Gastrocnemius medialis (tissue), 4 donors: ENCODE data around the gene NR0B2. TPM values are rescaled to one million over a fixed set of nuclear protein-coding genes. Genes with fewer than 3 reads are reported as not detected.

Source experiments
- ATAC-seq, 2 donors: fragments of 150-250 bp; one replicate each; pipeline ENCODE4 v1.9.1; 2016
- DNase-seq, 2 donors: peaks; one replicate each; pipeline ENCODE4 v3.0.0-alpha.2; 2019
- H3K27ac ChIP-seq, 4 donors: fragments of 200-600 bp; sonication (generic); 1 replicate in 1 of 4; 2 replicates in 3 of 4; pipeline ENCODE4 v1.5.1; 2016 to 2018; ENCODE audit warnings: mild to moderate bottlenecking in 2 of 4, moderate library complexity in 1 of 4
- H3K27me3 ChIP-seq, 3 donors: fragments of 200-600 bp; sonication (generic) in 2 of 3; 1 replicate in 1 of 3; 2 replicates in 2 of 3; pipeline versions ENCODE4 v1.5.1 to v1.6.0; 2016 to 2019; ENCODE audit warnings: mild to moderate bottlenecking in 1 of 3, moderate library complexity in 1 of 3
- H3K36me3 ChIP-seq, 2 donors: fragments of 200-600 bp; sonication (generic) in 1 of 2; one replicate each; pipeline ENCODE4 v1.5.1; 2017 to 2018
- H3K4me1 ChIP-seq, 2 donors: fragments of 200-600 bp; sonication (generic) in 1 of 2; one replicate each; pipeline ENCODE4 v1.5.1; 2016 to 2017; ENCODE audit warnings: mild to moderate bottlenecking in 2 of 2
- H3K4me3 ChIP-seq, 4 donors: fragments of 200-600 bp; sonication (generic) in 3 of 4; 1 replicate in 1 of 4; 2 replicates in 3 of 4; pipeline ENCODE4 v1.5.1; 2016 to 2019; ENCODE audit warnings: mild to moderate bottlenecking in 2 of 4
- H3K9me3 ChIP-seq, 3 donors: fragments of 200-600 bp; sonication (generic) in 2 of 3; 1 replicate in 1 of 3; 2 replicates in 2 of 3; pipeline ENCODE4 v1.5.1; 2016 to 2019
- POLR2A ChIP-seq, 2 donors: fragments of 450-650 bp; IDR thresholded peaks; one replicate each; pipeline ENCODE4 v1.6.1; 2017; ENCODE audit warnings: antibody characterized with exemption in 2 of 2, mild to moderate bottlenecking in 2 of 2, moderate library complexity in 2 of 2
- in situ Hi-C, 4 donors: fragments of 200-750 bp; cut with MboI; loops; one replicate each; pipeline versions ENCODE4 v1.15.0 to v1.8.0; 2017; ENCODE audit warnings: low sequenced_read_pairs in 4 of 4
- intact Hi-C: fragments of 100-400 bp; cut with DNase I; formaldehyde crosslinking; loops from one replicate; pipeline ENCODE4 v1.15.1; 2023; ENCODE audit warnings: low total_unique reads
- total RNA-seq, 4 donors: library from RNA; depleted of rRNA; stranded (reverse); fragments of >200 nt; gene quantifications; one replicate each; pipeline versions ENCODE4 v1.1.0 to v1.2.3, GENCODE V29; 2016
- TF ChIP-seq, protein P1 (sequence below), 5 experiments: fragments of 450-650 bp in 3 of 5; fragments of 200-600 bp in 2 of 5; sonication (generic) in 2 of 5; IDR thresholded peaks in 4 of 5; conservative IDR thresholded peaks in 1 of 5; 1 replicate in 4 of 5; 2 replicates in 1 of 5; pipeline ENCODE4 v1.5.1; 2016 to 2019; ENCODE audit warnings: antibody characterized with exemption in 5 of 5, mild to moderate bottlenecking in 3 of 5, moderate library complexity in 3 of 5

NR0B2 gene
- total RNA-seq, 4 donors from 2014 or later, result 0.31 TPM; not detected in 3

DNA sequence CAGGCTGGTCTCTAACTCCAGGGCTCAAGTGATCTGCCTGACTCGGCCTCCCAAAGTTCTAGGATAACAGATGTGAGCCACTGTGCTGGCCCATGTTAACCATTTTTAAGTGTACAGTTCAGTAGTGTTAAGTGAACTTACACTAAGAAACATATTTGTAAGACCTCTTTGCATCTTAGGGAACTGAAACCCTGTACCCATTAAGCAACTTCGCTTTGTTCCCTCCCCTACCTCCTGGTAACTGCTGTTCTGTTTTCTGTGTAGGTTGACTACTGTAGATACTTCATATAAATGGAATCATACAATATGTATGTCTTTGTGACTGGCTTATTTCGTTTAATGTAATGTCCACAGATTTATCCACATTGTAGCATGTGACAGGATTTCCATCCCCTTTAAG is 18.8 kb upstream of the NR0B2 start:
- no peak for DNase-seq
- Histone ChIP-seq H3K4me1 (no peaks in the 10 kb centered on the region), H3K27ac (no peak overlapping the region), H3K27me3 (no peaks in the 10 kb centered on the region), H3K4me3 (no peak overlapping the region), H3K9me3 (no peaks in the 10 kb centered on the region), H3K36me3 (peaks cover 2 to 36% of the 10 kb centered on the region in 2 donors)
- intact Hi-C loops, result no loop called here
- TF ChIP-seq POLR2A (IDR thresholded peaks at IDR 0.05), result no peak
- TF ChIP-seq, protein P1, sequence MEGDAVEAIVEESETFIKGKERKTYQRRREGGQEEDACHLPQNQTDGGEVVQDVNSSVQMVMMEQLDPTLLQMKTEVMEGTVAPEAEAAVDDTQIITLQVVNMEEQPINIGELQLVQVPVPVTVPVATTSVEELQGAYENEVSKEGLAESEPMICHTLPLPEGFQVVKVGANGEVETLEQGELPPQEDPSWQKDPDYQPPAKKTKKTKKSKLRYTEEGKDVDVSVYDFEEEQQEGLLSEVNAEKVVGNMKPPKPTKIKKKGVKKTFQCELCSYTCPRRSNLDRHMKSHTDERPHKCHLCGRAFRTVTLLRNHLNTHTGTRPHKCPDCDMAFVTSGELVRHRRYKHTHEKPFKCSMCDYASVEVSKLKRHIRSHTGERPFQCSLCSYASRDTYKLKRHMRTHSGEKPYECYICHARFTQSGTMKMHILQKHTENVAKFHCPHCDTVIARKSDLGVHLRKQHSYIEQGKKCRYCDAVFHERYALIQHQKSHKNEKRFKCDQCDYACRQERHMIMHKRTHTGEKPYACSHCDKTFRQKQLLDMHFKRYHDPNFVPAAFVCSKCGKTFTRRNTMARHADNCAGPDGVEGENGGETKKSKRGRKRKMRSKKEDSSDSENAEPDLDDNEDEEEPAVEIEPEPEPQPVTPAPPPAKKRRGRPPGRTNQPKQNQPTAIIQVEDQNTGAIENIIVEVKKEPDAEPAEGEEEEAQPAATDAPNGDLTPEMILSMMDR (IDR thresholded peaks at IDR 0.05 in 4 of 5, conservative IDR thresholded peaks at IDR 0.05 in 1 of 5), result no peak
- ATAC-seq, result no peak
- in situ Hi-C loops, result no loop called here

DNA sequence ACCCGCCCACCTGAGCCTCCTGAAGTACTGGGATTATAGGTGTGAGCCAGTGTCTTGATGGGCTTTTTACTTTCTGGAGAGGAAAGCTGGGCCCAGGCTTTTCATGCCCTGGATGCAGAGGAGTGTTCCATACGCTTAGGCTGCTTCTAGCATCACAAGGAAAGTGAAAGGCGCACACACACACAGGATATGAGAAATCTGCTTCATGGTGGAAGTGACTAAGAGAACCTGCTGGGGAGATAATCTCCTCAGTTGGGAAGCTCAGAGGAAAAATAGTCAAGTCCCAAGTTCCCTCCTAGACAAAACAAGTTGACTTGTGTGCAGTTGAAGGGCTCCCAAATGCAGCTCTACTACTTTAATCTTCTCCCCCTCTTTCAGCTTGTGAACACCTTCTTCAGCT is 9.9 kb upstream of the NR0B2 start:
- TF ChIP-seq, protein P1 (IDR thresholded peaks at IDR 0.05 in 4 of 5, conservative IDR thresholded peaks at IDR 0.05 in 1 of 5), result no peak
- no peak for TF ChIP-seq POLR2A (IDR thresholded peaks at IDR 0.05)
- Histone ChIP-seq H3K27ac (no peak overlapping the region), H3K4me3 (no peak overlapping the region), H3K9me3 (no peaks in the 10 kb centered on the region), H3K4me1 (peaks cover 16 to 20% of the 10 kb centered on the region in 2 donors), H3K27me3 (no peaks in the 10 kb centered on the region), H3K36me3 (peaks cover 0 to 29% of the 10 kb centered on the region in 2 donors)
- in situ Hi-C loops, result no loop called here
- intact Hi-C loops, result no loop called here
- DNase-seq (no peak), ATAC-seq (no peak)

DNA sequence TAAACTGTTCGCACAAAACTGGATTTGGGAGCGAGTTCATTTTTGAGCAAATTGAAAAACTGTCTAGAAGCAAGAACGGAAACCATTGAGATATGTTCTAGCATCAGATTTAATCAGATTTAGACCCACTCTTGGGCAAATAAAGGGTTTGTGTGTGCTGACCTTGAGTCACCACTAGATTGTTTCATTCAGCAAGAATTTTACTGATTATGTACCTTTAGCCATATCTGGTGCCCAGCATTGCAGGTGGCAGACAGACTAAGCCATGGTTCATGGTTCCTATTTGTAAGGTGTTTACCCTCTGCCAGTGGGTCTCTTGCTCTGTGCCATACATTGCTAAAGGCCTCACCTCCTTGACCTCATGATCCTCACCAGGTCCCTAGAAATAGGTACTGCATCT is 9.1 kb upstream of the NR0B2 start:
- in situ Hi-C loops, result no loop called here

DNA sequence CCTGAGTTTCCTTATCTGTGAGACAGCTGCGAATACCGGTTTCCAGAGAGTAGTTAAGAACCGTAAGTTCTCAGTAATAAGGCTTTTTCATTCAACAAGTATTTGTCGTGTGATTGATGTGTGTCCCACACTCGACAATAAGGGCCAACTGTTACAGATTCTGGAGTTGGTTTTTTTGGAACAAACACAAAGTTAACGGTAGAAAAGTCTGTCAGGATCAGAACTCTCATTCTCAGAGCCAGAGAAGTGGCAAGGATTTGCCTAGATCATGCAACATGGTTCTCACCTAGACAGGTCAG is 8.6 kb upstream of the NR0B2 start:
- no peaks in the 10 kb centered on the region for H3K9me3 ChIP-seq
- intact Hi-C loops (no loop called here), in situ Hi-C loops (no loop called here)
- peak overlapping the region; percentile 85 to 97 (median 88) for H3K4me3 ChIP-seq
- H3K36me3 ChIP-seq, result peaks cover 0 to 28% of the 10 kb centered on the region in 2 donors
- TF ChIP-seq, protein P1 (IDR thresholded peaks at IDR 0.05 in 4 of 5, conservative IDR thresholded peaks at IDR 0.05 in 1 of 5), result no peak
- no peak for ATAC-seq
- peak overlapping the region; percentile 86 to 94 (median 90) for H3K27ac ChIP-seq
- H3K4me1 ChIP-seq, result peaks cover 16 to 20% of the 10 kb centered on the region in 2 donors
- H3K27me3 ChIP-seq, result no peaks in the 10 kb centered on the region
- DNase-seq, result no peak

More for the DNA sequence above, 9.1 kb upstream of the NR0B2 start:
- intact Hi-C loops, result no loop called here
- Histone ChIP-seq H3K27ac (no peak overlapping the region), H3K4me3 (peak overlapping the region in 3 of 4 donors; percentile 85 to 97 (median 85)), H3K36me3 (peaks cover 0 to 28% of the 10 kb centered on the region in 2 donors), H3K4me1 (peaks cover 16 to 20% of the 10 kb centered on the region in 2 donors), H3K9me3 (no peaks in the 10 kb centered on the region), H3K27me3 (no peaks in the 10 kb centered on the region)
- ATAC-seq, result no peak
- DNase-seq, result no peak
- TF ChIP-seq POLR2A (IDR thresholded peaks at IDR 0.05), result no peak
- TF ChIP-seq, protein P1 (IDR thresholded peaks at IDR 0.05 in 4 of 5, conservative IDR thresholded peaks at IDR 0.05 in 1 of 5), result no peak
